WTC11 (cell line): ENCODE measurements around the gene SAMHD1. TPM values are rescaled to one million over a fixed set of nuclear protein-coding genes. Genes with fewer than 3 reads are reported as not detected.

Source experiments
- ATAC-seq: fragments of 200-7000 bp; cut with Tn5 transposase; 2 replicates; pipeline ENCODE4 v1.10.0; 2021; ENCODE audit warnings: mild to moderate bottlenecking, moderate library complexity
- CTCF ChIA-PET: fragments of 300-600 bp; sonication (Branson Sonifier 250); formaldehyde crosslinking; loops from one replicate; lab custom pipeline; 2021; ENCODE audit warnings: antibody characterized with exemption; lab: Charles Lee
- POLR2A ChIA-PET: fragments of 350-600 bp; sonication (Branson Sonifier 250); formaldehyde crosslinking; loops from one replicate; lab custom pipeline; 2021; ENCODE audit warnings: antibody characterized with exemption; lab: Charles Lee
- DNase-seq: peaks from one replicate; pipeline ENCODE4 v3.0.0; 2021; ENCODE audit warnings: low spot score
- H3K27ac Mint-ChIP-seq: 2 replicates; pipeline ENCODE4 v1.8.0; 2021; ENCODE audit warnings: mixed read lengths
- H3K27me3 Mint-ChIP-seq: 2 replicates; pipeline ENCODE4 v1.8.0; 2021; ENCODE audit warnings: low read depth, mild to moderate bottlenecking, moderate library complexity, mixed read lengths
- H3K36me3 Mint-ChIP-seq: 2 replicates; pipeline ENCODE4 v1.8.0; 2021; ENCODE audit warnings: mixed read lengths
- H3K4me1 Mint-ChIP-seq: 2 replicates; pipeline ENCODE4 v1.8.0; 2022; ENCODE audit warnings: mixed read lengths
- H3K4me3 Mint-ChIP-seq: 2 replicates; pipeline ENCODE4 v1.8.0; 2021; ENCODE audit warnings: mild to moderate bottlenecking, moderate library complexity, mixed read lengths
- H3K9me3 Mint-ChIP-seq: 2 replicates; pipeline ENCODE4 v1.8.0; 2021; ENCODE audit warnings: mixed read lengths
- AFF4 ChIP-seq: sonication (generic); formaldehyde crosslinking; IDR thresholded peaks from 2 replicates; pipeline ENCODE4 v1.8.1; 2023; ENCODE audit warnings: mild to moderate bottlenecking, missing genetic modification reagents, borderline replicate concordance
- CTCF ChIP-seq: fragments of 200-600 bp; IDR thresholded peaks from 2 replicates; pipeline ENCODE4 v1.8.0; 2022; ENCODE audit warnings: antibody characterized with exemption
- E2F5 ChIP-seq: sonication (generic); formaldehyde crosslinking; IDR thresholded peaks from 2 replicates; pipeline ENCODE4 v1.8.1; 2022; ENCODE audit warnings: mild to moderate bottlenecking, moderate library complexity, missing genetic modification reagents
- ETV6 ChIP-seq: sonication (generic); formaldehyde crosslinking; IDR thresholded peaks from 2 replicates; pipeline ENCODE4 v1.8.1; 2022; ENCODE audit warnings: mild to moderate bottlenecking, missing genetic modification reagents
- GABPB1 ChIP-seq: sonication (generic); formaldehyde crosslinking; IDR thresholded peaks from 2 replicates; pipeline ENCODE4 v1.8.1; 2023; ENCODE audit warnings: mild to moderate bottlenecking, missing genetic modification reagents
- GRHL2 ChIP-seq: fragments of 250-450 bp; sonication (Bioruptor Pico); IDR thresholded peaks from 2 replicates; pipeline ENCODE4 v1.8.0; 2022; ENCODE audit warnings: mild to moderate bottlenecking, moderate library complexity; ENCODE audit not compliant: insufficient replicate concordance, severe bottlenecking
- MLX ChIP-seq: sonication (generic); formaldehyde crosslinking; IDR thresholded peaks from 2 replicates; pipeline ENCODE4 v1.8.1; 2023; ENCODE audit warnings: mild to moderate bottlenecking, missing genetic modification reagents, moderate library complexity
- NR3C1 ChIP-seq: sonication (generic); formaldehyde crosslinking; conservative IDR thresholded peaks from 2 replicates; pipeline ENCODE4 v1.8.1; 2023; ENCODE audit warnings: low read depth, mild to moderate bottlenecking, missing genetic modification reagents
- RORB ChIP-seq: fragments of 250-450 bp; sonication (Bioruptor Pico); IDR thresholded peaks from 2 replicates; pipeline ENCODE4 v1.9.0; 2021; ENCODE audit warnings: mild to moderate bottlenecking
- SP1 ChIP-seq: sonication (generic); formaldehyde crosslinking; conservative IDR thresholded peaks from 2 replicates; pipeline ENCODE4 v1.8.1; 2022; ENCODE audit warnings: missing genetic modification reagents
- TEAD1 ChIP-seq: sonication (generic); formaldehyde crosslinking; IDR thresholded peaks from 2 replicates; pipeline ENCODE4 v1.8.0; 2022; ENCODE audit warnings: mild to moderate bottlenecking, missing genetic modification reagents
- ZBTB21 ChIP-seq: sonication (generic); formaldehyde crosslinking; IDR thresholded peaks from 2 replicates; pipeline ENCODE4 v1.8.1; 2023; ENCODE audit warnings: mild to moderate bottlenecking, missing genetic modification reagents, borderline replicate concordance
- ZNF317 ChIP-seq: sonication (generic); formaldehyde crosslinking; IDR thresholded peaks from 2 replicates; pipeline ENCODE4 v1.8.1; 2023; ENCODE audit warnings: low read depth, mild to moderate bottlenecking, moderate library complexity, missing genetic modification reagents, borderline replicate concordance
- ZNF423 ChIP-seq: fragments of 250-450 bp; sonication (Bioruptor Pico); IDR thresholded peaks from 2 replicates; pipeline ENCODE4 v2.1.2; 2022; ENCODE audit warnings: mild to moderate bottlenecking, moderate library complexity
- ZNF425 ChIP-seq: fragments of 250-450 bp; sonication (Bioruptor Pico); conservative IDR thresholded peaks from 2 replicates; pipeline ENCODE4 v1.9.0; 2021; ENCODE audit warnings: mild to moderate bottlenecking
- ZSCAN18 ChIP-seq: fragments of 250-450 bp; sonication (Bioruptor Pico); IDR thresholded peaks from 2 replicates; pipeline ENCODE4 v2.1.2; 2022; ENCODE audit warnings: mild to moderate bottlenecking, moderate library complexity
- total RNA-seq: library from RNA; stranded (reverse); gene quantifications from 3 replicates; pipeline ENCODE4 v1.2.3, GENCODE V29; 2021

Gene SAMHD1
- total RNA-seq, 1 experiment from 2014 or later, result 31.0 TPM

- no peak for DNase-seq
- Mint-ChIP-seq H3K27ac (peak overlapping the region; percentile 9; the same call in 1 of the 2 replicates), H3K9me3 (peaks cover 4% of the 10 kb centered on the region), H3K4me3 (peak overlapping the region; percentile 36; the same call in 1 of the 2 replicates), H3K4me1 (peaks cover 20% of the 10 kb centered on the region), H3K36me3 (peaks cover 4% of the 10 kb centered on the region), H3K27me3 (no peaks in the 10 kb centered on the region; the same call in 1 of the 2 replicates)
- no peak for TF ChIP-seq ETV6 (CRISPR knock-in tag)
- no peak for TF ChIP-seq SP1
- no peak for TF ChIP-seq GRHL2 (CRISPR knock-in tag)
- TF ChIP-seq AFF4 (CRISPR knock-in tag), result no peak
- TF ChIP-seq ZNF317 (CRISPR knock-in tag), result no peak
- TF ChIP-seq ZBTB21, result no peak
- no peak for TF ChIP-seq E2F5 (CRISPR knock-in tag)
- no peak for TF ChIP-seq RORB (CRISPR knock-in tag)
- TF ChIP-seq ZNF425 (CRISPR knock-in tag), result no peak
- ChIA-PET CTCF (interaction anchor here (1.1 to 3.5 kb wide), 3 partner anchors 51 to 133 kb away, joined by 4 to 28 read pairs (median 11); no protein-coding TSS in a partner anchor), POLR2A (no interaction called here)
- ATAC-seq, result no peak; the same call in 1 of the 2 replicates
Observed at GRCh38 chr20:36887752-36888090, 63.8 kb downstream of the SAMHD1 start.

GRCh38 chr20:36886859-36887751 is 64.4 kb downstream of the SAMHD1 start:
- DNase-seq, result peak; percentile 96
- peaks cover 20% of the 10 kb centered on the region for H3K4me1 Mint-ChIP-seq
- peak overlapping the region; percentile 36 for H3K4me3 Mint-ChIP-seq
- peaks cover 4% of the 10 kb centered on the region for H3K9me3 Mint-ChIP-seq
- no peaks in the 10 kb centered on the region; the same call in 1 of the 2 replicates for H3K27me3 Mint-ChIP-seq
- POLR2A ChIA-PET, result interaction anchor here (1.0 to 1.6 kb wide), 3 partner anchors 20 to 51 kb away, joined by 3 to 4 read pairs (median 3); no protein-coding TSS in a partner anchor
- TF ChIP-seq NR3C1 (CRISPR knock-in tag) (no peak), ZSCAN18 (CRISPR knock-in tag) (0 out of 2 replicates have a peak, but pooled peaks have one; percentile 34), ZNF423 (0 out of 2 replicates have a peak, but pooled peaks have one; percentile 16), GABPB1 (peak; percentile 62), TEAD1 (0 out of 2 replicates have a peak, but pooled peaks have one; percentile 22), ZBTB21 (0 out of 2 replicates have a peak, but pooled peaks have one; percentile 31), CTCF (peak; percentile 96), MLX (no peak), SP1 (peak; percentile 42; the same call in 1 of the 2 replicates)
- TF ChIP-seq, all 79 proteins: peak for 7
- Mint-ChIP-seq H3K27ac (peak overlapping the region; percentile 61), H3K36me3 (peaks cover 1% of the 10 kb centered on the region)
- peak; percentile 90 for ATAC-seq
- CTCF ChIA-PET, result interaction anchor here (0.7 to 3.5 kb wide), 22 partner anchors 10 to 302 kb away, joined by 3 to 28 read pairs (median 4); a partner anchor contains a TSS
